Peyer's patch (tissue), 4 donors: ENCODE measurements around the gene MTFMT. TPM values are rescaled to one million over a fixed set of nuclear protein-coding genes. Genes with fewer than 3 reads are reported as not detected.

ENCODE experiments used
- DNase-seq, 3 donors: peaks; one replicate each; pipeline ENCODE4 v3.0.0-alpha.2; 2017 to 2019
- H3K27ac ChIP-seq, 4 donors: fragments of 200-600 bp; sonication (generic); one replicate each; pipeline ENCODE4 v1.5.1; 2016 to 2019
- H3K27me3 ChIP-seq, 2 donors: fragments of 200-600 bp; sonication (generic); one replicate each; pipeline ENCODE4 v1.5.1; 2019
- H3K36me3 ChIP-seq, 3 donors: fragments of 200-600 bp; sonication (generic); one replicate each; pipeline ENCODE4 v1.5.1; 2016 to 2019
- H3K4me1 ChIP-seq, 4 donors: fragments of 200-600 bp; sonication (generic); one replicate each; pipeline ENCODE4 v1.5.1; 2016 to 2019
- H3K4me3 ChIP-seq, 4 donors: fragments of 200-600 bp; sonication (generic); 1 replicate in 3 of 4; 2 replicates in 1 of 4; pipeline ENCODE4 v1.5.1; 2016 to 2019; ENCODE audit warnings: mild to moderate bottlenecking in 1 of 4
- H3K9me3 ChIP-seq, 4 donors: fragments of 200-600 bp; sonication (generic); one replicate each; pipeline ENCODE4 v1.5.1; 2016 to 2019; ENCODE audit warnings: mild to moderate bottlenecking in 1 of 4
- CTCF ChIP-seq, 6 experiments: fragments of 450-650 bp in 4 of 6; fragments of 200-600 bp in 2 of 6; sonication (generic) in 1 of 6; IDR thresholded peaks; one replicate each; pipeline ENCODE4 v1.5.1; 2017 to 2019; ENCODE audit warnings: antibody characterized with exemption in 6 of 6, mild to moderate bottlenecking in 3 of 6, moderate library complexity in 1 of 6
- POLR2A ChIP-seq, 2 donors: fragments of 450-650 bp; IDR thresholded peaks; one replicate each; pipeline ENCODE4 v1.5.1; 2017; ENCODE audit warnings: antibody characterized with exemption in 2 of 2, mild to moderate bottlenecking in 2 of 2, moderate library complexity in 2 of 2
- total RNA-seq, 4 donors: library from RNA; depleted of rRNA; stranded (reverse); fragments of >200 nt; gene quantifications; one replicate each; pipeline ENCODE4 v1.1.0, GENCODE V29; 2016

MTFMT gene
- total RNA-seq, 4 donors from 2014 or later, result 22.3 to 39.9 (median 36.9) TPM

GRCh38 chr15:65066001-65066634 lies 36.7 kb upstream of the MTFMT start:
- Histone ChIP-seq H3K27me3 (peaks cover 0 to 9% of the 10 kb centered on the region in 2 donors), H3K9me3 (no peaks in the 10 kb centered on the region), H3K27ac (peak overlapping the region in 1 of 4 donors; percentile 74), H3K4me1 (peaks cover 0 to 23% (median 0%) of the 10 kb centered on the region in 4 donors), H3K4me3 (peak overlapping the region in 3 of 4 donors; percentile 26 to 46 (median 29)), H3K36me3 (no peaks in the 10 kb centered on the region)
- no peak for DNase-seq
- TF ChIP-seq CTCF (IDR thresholded peaks at IDR 0.05), result no peak
- TF ChIP-seq POLR2A (IDR thresholded peaks at IDR 0.05), result no peak

- peak overlapping the region in 2 of 4 donors; percentile 16 to 22 for H3K27ac ChIP-seq
- peaks cover 0 to 18% (median under 1%) of the 10 kb centered on the region in 4 donors for H3K4me1 ChIP-seq
- no peaks in the 10 kb centered on the region for H3K36me3 ChIP-seq
- no peaks in the 10 kb centered on the region for H3K9me3 ChIP-seq
- no peak for TF ChIP-seq POLR2A (IDR thresholded peaks at IDR 0.05)
- DNase-seq, result no peak
- H3K4me3 ChIP-seq, result no peak overlapping the region
- peaks cover 0 to 7% of the 10 kb centered on the region in 2 donors for H3K27me3 ChIP-seq
Measured at GRCh38 chr15:65062726-65063125, 33.3 kb upstream of the MTFMT start.

- H3K4me3 ChIP-seq, result no peak overlapping the region
- H3K9me3 ChIP-seq, result no peaks in the 10 kb centered on the region
- peaks cover 0 to 12% (median 2%) of the 10 kb centered on the region in 4 donors for H3K4me1 ChIP-seq
- H3K36me3 ChIP-seq, result no peaks in the 10 kb centered on the region
- peak overlapping the region in 1 of 4 donors; percentile 22 for H3K27ac ChIP-seq
- peaks cover 0 to under 1% of the 10 kb centered on the region in 2 donors for H3K27me3 ChIP-seq
- no peak for TF ChIP-seq CTCF (IDR thresholded peaks at IDR 0.05)
- no peak for TF ChIP-seq POLR2A (IDR thresholded peaks at IDR 0.05)
- no peak for DNase-seq
Measured at GRCh38 chr15:65062061-65062460, 32.6 kb upstream of the MTFMT start.

GRCh38 chr15:65060641-65061397 lies 31.4 kb upstream of the MTFMT start:
- Histone ChIP-seq H3K4me1 (peaks cover 0 to 21% (median 2%) of the 10 kb centered on the region in 4 donors), H3K4me3 (no peak overlapping the region), H3K9me3 (no peaks in the 10 kb centered on the region), H3K36me3 (no peaks in the 10 kb centered on the region), H3K27ac (peak overlapping the region in 2 of 4 donors; percentile 18 to 39), H3K27me3 (no peaks in the 10 kb centered on the region)
- DNase-seq, result no peak
- no peak for TF ChIP-seq POLR2A (IDR thresholded peaks at IDR 0.05)
- TF ChIP-seq CTCF (IDR thresholded peaks at IDR 0.05), result no peak

GRCh38 chr15:65059931-65060596 lies 30.6 kb upstream of the MTFMT start:
- no peak for TF ChIP-seq CTCF (IDR thresholded peaks at IDR 0.05)
- no peak for TF ChIP-seq POLR2A (IDR thresholded peaks at IDR 0.05)
- H3K9me3 ChIP-seq, result no peaks in the 10 kb centered on the region
- no peaks in the 10 kb centered on the region for H3K27me3 ChIP-seq
- no peak for DNase-seq
- H3K27ac ChIP-seq, result peak overlapping the region in 1 of 4 donors; percentile 35
- peaks cover 3 to 29% (median 6%) of the 10 kb centered on the region in 4 donors for H3K4me1 ChIP-seq
- H3K36me3 ChIP-seq, result no peaks in the 10 kb centered on the region
- H3K4me3 ChIP-seq, result no peak overlapping the region
